Stimulated activated CD8-positive, alpha-beta memory T cell treated with anti-CD3 and anti-CD28 coated beads, Interleukin-2, amount 100 ng/mL, for 48 hours (primary cell): ENCODE results near the gene GPC6.

Experiments used
- DNase-seq, 2 donors: peaks; one replicate each; pipeline ENCODE4 v3.0.0-alpha.2; 2020; ENCODE audit warnings: low read depth in 2 of 2

The GPC6 gene

DNA sequence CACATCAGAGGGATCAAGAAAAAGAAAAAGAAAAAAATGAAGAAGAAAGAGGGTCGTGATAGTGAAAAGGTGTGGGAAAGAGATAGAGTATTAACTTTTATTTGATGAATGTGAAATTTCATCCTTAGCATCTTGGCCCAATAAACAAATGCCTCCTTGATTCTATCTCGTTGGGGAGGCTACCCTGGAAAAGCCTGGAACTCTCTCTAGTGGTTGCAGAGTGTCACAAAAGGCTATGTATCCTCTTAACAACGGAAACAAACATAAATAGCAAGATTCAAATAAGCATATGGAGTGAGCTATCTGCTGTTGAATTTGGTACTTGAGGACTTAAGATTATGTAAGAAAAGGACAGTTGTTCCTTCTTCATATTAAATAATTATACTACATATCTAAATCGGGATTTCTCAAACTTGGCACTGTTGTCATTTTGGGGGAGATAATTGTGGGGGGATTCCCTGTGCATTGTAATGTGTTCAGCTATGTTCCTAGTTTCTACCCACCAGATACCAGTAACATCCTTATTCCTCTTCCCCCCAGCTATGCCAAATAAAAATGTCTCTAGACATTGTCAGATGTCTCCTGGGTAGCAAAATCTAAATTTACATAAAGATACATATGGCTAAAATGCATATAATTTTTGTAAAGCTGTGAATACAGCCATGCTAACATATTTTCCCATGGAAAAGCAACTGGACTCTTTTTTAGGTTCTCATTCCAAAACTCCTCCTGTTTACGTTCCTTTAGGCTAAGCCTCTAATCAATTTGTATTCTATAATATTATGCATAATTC is 695.7 kb downstream of the GPC6 start:
- DNase-seq = no peak

DNA sequence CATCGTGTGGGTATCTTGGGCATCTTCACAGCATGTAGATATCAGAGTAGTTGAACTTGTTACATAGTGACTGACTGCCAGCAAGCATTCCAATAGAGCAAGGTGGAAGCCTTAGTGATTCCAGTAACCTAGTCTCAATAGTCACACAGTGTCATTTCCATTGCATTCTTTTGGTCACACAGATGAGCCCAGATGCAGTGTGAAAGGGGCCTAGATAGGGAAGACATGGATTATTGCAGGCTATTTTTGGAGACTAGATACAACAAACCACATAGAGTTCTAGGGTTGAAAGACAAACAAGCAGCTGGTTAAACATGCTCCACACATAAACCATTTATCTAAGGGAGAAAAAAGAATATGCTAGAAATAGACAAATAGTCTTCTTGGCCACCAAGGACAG is 699.4 kb downstream of the GPC6 start:
- DNase-seq = no peak

DNA sequence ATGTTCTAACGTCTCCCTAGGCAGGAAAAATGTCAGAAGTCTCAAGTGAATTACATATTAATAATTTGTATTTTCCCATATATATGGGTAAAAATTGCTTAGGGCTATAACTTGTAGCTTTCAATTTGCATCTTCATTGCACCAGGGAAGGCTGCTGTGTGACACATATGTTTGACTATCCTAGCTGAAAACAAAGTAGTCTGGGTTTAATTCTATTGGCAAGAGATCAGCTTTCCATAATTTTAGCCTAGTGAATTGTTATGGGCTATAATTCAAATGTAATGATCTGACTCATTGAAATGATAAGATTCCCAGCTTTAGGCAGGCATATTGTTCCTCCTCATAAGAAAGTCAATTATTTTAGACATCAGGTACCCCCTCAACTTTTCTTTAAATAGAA is 699.8 kb downstream of the GPC6 start:
- no peak for DNase-seq

- no peak for DNase-seq
Measured at GRCh38 chr13:93927431-93927830, 700.8 kb downstream of the GPC6 start.

- DNase-seq = no peak
Measured at GRCh38 chr13:93932901-93933300, 706.3 kb downstream of the GPC6 start.

GRCh38 chr13:93936901-93937300 is 710.3 kb downstream of the GPC6 start:
- no peak for DNase-seq

DNA sequence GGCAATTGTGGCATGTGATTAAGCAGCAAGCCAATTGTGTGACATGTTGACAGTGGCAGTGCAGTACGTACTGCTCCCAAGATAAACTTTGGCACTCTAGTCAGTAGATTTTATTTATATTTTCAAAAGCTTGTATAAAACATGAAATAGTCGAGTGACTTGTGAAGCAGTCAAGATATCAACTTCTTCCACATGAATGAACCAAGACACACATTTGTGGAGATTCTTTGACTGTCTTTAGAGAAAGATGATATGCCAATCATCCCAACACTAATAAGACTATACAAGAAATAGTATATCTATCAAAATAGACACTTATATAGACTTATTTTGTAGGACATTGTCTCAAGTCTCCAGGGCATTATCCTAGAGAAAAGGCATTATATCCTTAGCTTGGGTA is 714.8 kb downstream of the GPC6 start:
- DNase-seq = no peak

DNA sequence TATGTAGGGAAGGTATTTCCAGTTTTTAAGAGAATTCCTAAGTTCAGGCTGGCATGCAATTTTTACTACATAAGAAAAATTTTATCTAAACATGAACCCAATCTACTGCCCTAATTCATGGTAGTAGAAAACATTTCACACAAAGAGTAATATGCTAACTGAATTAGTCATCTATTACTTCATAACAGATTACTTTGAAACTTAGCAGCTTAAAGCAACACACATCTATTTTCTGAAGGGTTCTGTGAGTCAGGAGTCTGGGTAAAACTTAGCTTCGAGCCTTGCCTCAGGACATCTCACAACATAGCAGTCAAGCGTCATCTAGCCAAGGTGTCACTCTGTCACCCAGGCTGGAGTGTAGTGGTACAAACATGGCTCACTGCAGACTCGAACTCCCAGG is 715.4 kb downstream of the GPC6 start:
- no peak for DNase-seq

DNA sequence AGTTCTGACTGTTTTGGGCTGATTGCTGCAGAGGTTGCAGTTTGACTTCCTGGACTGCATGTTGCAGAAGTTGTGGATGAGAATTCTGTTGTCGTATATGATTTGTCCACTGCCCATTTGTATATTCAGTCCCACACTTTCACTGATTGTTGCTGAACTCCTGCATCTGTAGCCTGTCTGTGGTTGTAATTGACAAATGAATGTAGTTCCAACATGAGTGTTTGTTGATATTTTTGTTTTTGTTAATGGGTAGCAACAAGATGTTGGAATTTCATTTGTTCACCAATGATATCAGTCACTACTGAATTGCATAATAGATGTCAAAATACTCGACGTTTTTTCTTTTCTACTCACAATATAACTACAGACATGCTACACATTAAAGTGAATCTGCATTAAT is 719.0 kb downstream of the GPC6 start:
- DNase-seq = no peak

DNA sequence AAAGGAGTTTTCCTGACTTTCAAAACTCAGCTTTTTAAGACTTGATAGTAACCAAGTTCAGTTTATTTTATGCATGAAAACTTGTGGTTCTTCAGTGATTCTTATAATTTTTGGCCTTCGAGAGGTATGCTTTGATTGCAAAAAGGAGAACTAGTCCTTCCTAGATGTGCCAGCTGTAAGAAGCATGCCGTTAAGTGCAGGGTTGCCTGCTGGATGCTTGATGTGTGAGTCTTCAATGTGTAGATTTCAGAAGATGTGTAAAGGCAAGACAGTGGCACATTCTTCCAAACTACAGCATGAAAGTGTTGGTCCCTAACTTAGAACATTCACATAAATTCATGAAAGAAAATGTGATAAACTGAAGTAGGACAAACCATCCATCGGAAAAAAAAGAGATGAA is 720.4 kb downstream of the GPC6 start:
- no peak for DNase-seq

DNA sequence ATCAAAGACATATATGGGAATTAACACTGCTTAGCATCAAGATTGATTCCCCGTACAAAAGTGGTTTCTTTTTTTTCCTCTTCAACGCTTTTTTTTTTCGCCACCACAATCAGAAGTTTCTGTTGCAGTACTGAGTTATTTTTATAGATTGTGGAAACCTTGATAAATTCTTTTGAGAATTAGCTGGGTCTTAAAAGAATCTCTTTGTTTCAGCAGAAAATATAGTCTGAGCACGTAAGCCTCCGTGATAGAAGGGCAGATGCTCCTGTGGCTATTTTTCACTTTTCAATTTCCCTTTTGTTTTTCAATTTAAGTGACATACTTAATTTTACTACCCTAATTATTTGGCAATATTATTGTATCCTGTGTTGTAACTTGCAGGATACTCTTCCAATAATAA is 721.0 kb downstream of the GPC6 start:
- no peak for DNase-seq

- DNase-seq = no peak
Measured at GRCh38 chr13:93948162-93948922, 721.7 kb downstream of the GPC6 start.

DNA sequence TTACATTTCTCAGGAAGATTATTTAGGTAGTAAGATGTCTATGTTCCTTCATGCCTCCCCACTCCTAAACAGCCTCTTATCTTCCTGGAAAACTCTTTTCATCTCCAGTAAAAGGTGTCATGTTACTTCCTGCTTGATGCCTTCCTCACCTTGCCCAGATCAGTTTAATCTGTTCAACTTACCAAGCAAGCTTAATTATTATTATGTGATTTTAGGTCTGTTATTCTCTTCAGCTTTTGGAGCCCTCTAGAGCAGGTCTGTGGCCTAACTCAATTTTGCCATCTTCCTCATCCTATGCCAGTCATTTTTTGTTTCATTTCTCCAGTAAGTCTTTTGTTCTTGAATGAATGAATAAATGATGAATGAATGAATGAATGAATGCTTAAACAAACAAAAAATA is 724.5 kb downstream of the GPC6 start:
- DNase-seq = no peak

GRCh38 chr13:93951951-93952350 is 725.3 kb downstream of the GPC6 start:
- DNase-seq = no peak

DNA sequence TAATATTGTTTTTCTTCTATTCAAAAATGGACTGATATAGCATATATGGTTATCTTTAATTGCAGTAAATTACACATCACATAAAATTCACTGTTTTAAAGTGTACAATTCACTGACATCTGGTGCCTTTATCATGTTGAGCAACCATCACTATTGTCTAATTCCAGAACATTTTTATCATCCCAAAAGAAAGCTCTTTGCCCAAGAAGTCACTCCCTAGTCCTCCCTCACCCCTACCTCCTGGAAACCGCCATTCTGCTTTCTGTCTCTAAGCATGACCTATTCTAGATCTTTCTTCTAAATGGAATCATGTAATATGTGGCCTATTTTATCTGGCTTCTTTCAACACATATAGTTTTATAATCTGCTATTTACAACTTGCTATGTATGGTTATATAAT is 727.2 kb downstream of the GPC6 start:
- DNase-seq = no peak

DNA sequence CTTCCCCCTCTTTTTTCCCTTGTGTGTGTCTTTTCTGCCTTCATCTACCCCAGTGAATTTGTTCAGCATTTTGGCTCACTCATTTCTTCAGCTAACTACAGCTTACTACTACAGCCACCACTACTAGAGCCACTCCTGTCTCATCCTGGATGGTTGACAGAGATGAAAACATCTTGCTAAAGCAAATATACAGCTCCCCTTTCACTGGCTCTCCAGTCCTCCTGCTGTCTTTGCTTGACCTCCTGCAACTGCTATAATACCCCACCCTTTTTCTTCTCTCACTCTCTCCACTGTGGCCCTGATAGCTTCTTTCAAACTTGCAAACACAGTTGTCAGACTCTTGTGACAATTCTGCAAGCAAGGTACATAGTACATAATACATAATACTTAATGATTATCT is 729.3 kb downstream of the GPC6 start:
- no peak for DNase-seq

DNA sequence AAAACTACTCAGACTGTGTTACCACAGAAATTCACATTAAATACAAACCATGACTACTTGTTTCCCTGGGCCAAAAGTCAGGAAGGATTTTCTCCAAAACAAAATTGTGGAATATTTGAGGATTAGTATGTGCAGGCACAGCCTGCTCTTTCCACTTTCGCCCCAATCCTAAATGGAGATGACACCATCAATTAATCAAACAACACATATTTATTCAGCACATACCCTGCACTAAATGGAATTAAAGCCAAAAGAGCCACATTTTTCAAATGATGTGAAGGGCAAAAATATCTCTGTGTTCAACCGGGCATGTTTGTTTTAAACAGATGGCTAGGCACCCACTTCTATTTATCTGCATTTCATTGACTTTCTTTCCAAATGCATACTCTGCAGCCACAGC is 729.8 kb downstream of the GPC6 start:
- no peak for DNase-seq

DNA sequence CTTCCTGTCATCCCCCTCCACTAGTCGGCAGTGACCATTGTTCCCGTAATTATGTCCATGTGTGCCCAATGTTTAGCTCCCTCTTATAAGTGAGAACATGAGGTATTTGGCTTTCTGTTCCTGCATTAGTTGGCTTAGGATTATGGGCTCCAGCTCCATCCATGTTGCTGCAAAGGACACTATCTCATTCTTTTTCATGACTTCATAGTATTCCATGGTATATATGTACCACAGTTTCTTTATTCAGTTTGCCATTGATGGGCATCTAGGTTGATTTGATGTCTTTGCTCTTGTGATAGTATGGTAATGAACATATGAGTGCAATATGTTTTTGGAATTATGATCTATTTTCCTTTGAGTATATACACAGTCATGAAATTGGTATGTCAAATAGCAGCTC is 730.8 kb downstream of the GPC6 start:
- DNase-seq = no peak

- DNase-seq = no peak
Measured at GRCh38 chr13:93959796-93960533, 733.4 kb downstream of the GPC6 start.

- DNase-seq = no peak
Measured at GRCh38 chr13:93963266-93964145, 736.9 kb downstream of the GPC6 start.

- no peak for DNase-seq
Measured at GRCh38 chr13:93964146-93964512, 737.5 kb downstream of the GPC6 start.

DNA sequence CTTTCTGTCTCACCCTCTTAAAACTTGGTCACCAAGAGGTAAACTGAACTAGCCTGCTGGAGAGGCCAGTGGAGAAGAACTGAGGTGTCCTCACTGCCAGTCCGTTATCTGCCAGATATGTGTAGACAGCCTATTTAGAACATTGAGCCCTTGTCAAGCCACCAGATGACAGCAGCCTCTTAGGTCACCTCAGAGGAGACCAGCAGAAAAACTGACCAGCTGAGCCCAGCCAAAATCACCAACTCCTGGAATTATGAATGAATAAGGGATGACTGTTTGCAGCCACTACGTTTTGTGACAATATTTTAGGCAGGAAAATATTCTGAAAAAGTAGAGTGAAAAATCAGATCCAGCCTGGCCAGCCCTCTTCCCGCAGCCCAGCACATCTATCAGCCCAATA is 739.0 kb downstream of the GPC6 start:
- DNase-seq = no peak
